Measurements from ENCODE around the gene MS4A3. TPM values are rescaled to one million over a fixed set of nuclear protein-coding genes. Genes with fewer than 3 reads are reported as not detected.

MS4A3 gene, protein sequence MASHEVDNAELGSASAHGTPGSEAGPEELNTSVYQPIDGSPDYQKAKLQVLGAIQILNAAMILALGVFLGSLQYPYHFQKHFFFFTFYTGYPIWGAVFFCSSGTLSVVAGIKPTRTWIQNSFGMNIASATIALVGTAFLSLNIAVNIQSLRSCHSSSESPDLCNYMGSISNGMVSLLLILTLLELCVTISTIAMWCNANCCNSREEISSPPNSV
- total RNA-seq (2014; rRNA removed; shearing (Covaris generic)) (not detected in 2 replicates), polyA plus RNA-seq (2016; fragmentation: Nextera tagmentation; extraction: Ambion mirVana) (not detected in 2 replicates)
- long read RNA-seq: 0 reads

- Histone ChIP-seq H3K27me3 (ENCODE audit: insufficient read depth) (no peaks in the 10 kb centered on the region), H3K4me1 (ENCODE audit: insufficient read depth) (peaks cover 5% of the 10 kb centered on the region; the same call in 1 of the 2 replicates), H2AFZ (peak within 1 kb of the TSS; percentile 98), H3K79me2 (replicated peaks; ENCODE audit: insufficient read depth) (no peaks in the 10 kb centered on the region), H3K36me3 (ENCODE audit: insufficient read depth) (peaks cover 5% of the 10 kb centered on the region; the same call in 1 of the 2 replicates), H3K27ac (ENCODE audit: low read depth) (no peak within 1 kb of the TSS), H3K9me2 (ENCODE audit: insufficient read depth) (no peaks in the 10 kb centered on the region), H3K4me2 (no peak within 1 kb of the TSS), H3F3A (replicated peaks; ENCODE audit: low read depth) (no peaks in the 10 kb centered on the region), H3K4me3 (no peak within 1 kb of the TSS), H4K20me1 (replicated peaks; ENCODE audit: insufficient read depth) (no peaks in the 10 kb centered on the region)
- no peak for ATAC-seq
- H3K36me3 Mint-ChIP-seq (ENCODE audit: low read depth): no peaks in the 10 kb centered on the region; the same call in 2 of the 3 replicates
- H3K9me3 Mint-ChIP-seq: peaks cover 7% of the 10 kb centered on the region; the same call in 2 of the 3 replicates
- H3K4me3 Mint-ChIP-seq: no peak within 1 kb of the TSS
- H3K4me1 Mint-ChIP-seq: peaks cover 3% of the 10 kb centered on the region
- TF ChIP-seq ZNF462 (CRISPR knock-in tag; IDR thresholded peaks at IDR 0.05): no peak
- TF ChIP-seq, protein P1, sequence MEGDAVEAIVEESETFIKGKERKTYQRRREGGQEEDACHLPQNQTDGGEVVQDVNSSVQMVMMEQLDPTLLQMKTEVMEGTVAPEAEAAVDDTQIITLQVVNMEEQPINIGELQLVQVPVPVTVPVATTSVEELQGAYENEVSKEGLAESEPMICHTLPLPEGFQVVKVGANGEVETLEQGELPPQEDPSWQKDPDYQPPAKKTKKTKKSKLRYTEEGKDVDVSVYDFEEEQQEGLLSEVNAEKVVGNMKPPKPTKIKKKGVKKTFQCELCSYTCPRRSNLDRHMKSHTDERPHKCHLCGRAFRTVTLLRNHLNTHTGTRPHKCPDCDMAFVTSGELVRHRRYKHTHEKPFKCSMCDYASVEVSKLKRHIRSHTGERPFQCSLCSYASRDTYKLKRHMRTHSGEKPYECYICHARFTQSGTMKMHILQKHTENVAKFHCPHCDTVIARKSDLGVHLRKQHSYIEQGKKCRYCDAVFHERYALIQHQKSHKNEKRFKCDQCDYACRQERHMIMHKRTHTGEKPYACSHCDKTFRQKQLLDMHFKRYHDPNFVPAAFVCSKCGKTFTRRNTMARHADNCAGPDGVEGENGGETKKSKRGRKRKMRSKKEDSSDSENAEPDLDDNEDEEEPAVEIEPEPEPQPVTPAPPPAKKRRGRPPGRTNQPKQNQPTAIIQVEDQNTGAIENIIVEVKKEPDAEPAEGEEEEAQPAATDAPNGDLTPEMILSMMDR (conservative IDR thresholded peaks at IDR 0.05; ENCODE audit: low read depth in 2 of 2): no peak
- TF ChIP-seq ZNF114 (CRISPR knock-in tag; IDR thresholded peaks at IDR 0.05): no peak
- TF ChIP-seq, protein P2, sequence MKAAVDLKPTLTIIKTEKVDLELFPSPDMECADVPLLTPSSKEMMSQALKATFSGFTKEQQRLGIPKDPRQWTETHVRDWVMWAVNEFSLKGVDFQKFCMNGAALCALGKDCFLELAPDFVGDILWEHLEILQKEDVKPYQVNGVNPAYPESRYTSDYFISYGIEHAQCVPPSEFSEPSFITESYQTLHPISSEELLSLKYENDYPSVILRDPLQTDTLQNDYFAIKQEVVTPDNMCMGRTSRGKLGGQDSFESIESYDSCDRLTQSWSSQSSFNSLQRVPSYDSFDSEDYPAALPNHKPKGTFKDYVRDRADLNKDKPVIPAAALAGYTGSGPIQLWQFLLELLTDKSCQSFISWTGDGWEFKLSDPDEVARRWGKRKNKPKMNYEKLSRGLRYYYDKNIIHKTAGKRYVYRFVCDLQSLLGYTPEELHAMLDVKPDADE (IDR thresholded peaks at IDR 0.05): no peak
- no peak for TF ChIP-seq EZH2 (IDR thresholded peaks at IDR 0.05; ENCODE audit: low read depth, unreplicated experiment)
- no peak for TF ChIP-seq JUNB (IDR thresholded peaks at IDR 0.05; ENCODE audit: unreplicated experiment)
- no peak for TF ChIP-seq CREB1 (CRISPR knock-in tag; IDR thresholded peaks at IDR 0.05; ENCODE audit: low read depth)
- no peak for TF ChIP-seq EZH2phosphoT487 (IDR thresholded peaks at IDR 0.05; ENCODE audit: unreplicated experiment)
- TF ChIP-seq, protein P3, sequence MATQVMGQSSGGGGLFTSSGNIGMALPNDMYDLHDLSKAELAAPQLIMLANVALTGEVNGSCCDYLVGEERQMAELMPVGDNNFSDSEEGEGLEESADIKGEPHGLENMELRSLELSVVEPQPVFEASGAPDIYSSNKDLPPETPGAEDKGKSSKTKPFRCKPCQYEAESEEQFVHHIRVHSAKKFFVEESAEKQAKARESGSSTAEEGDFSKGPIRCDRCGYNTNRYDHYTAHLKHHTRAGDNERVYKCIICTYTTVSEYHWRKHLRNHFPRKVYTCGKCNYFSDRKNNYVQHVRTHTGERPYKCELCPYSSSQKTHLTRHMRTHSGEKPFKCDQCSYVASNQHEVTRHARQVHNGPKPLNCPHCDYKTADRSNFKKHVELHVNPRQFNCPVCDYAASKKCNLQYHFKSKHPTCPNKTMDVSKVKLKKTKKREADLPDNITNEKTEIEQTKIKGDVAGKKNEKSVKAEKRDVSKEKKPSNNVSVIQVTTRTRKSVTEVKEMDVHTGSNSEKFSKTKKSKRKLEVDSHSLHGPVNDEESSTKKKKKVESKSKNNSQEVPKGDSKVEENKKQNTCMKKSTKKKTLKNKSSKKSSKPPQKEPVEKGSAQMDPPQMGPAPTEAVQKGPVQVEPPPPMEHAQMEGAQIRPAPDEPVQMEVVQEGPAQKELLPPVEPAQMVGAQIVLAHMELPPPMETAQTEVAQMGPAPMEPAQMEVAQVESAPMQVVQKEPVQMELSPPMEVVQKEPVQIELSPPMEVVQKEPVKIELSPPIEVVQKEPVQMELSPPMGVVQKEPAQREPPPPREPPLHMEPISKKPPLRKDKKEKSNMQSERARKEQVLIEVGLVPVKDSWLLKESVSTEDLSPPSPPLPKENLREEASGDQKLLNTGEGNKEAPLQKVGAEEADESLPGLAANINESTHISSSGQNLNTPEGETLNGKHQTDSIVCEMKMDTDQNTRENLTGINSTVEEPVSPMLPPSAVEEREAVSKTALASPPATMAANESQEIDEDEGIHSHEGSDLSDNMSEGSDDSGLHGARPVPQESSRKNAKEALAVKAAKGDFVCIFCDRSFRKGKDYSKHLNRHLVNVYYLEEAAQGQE (IDR thresholded peaks at IDR 0.05; ENCODE audit: unreplicated experiment): no peak
- TF ChIP-seq STAT1 (IDR thresholded peaks at IDR 0.05; ENCODE audit: unreplicated experiment): no peak
- TF ChIP-seq POLR2AphosphoS5 (IDR thresholded peaks at IDR 0.05; ENCODE audit: low read depth): no peak
- no peak for TF ChIP-seq NANOG (IDR thresholded peaks at IDR 0.05; ENCODE audit: borderline replicate concordance)
- no peak for TF ChIP-seq ZNF331 (CRISPR knock-in tag; IDR thresholded peaks at IDR 0.05; ENCODE audit: low read depth)
- no peak for DNase-seq (ENCODE audit: low spot score)
- H3K27me3 Mint-ChIP-seq (ENCODE audit: insufficient read depth, low read depth, poor library complexity): peaks cover 7% of the 10 kb centered on the region
- H3K27ac Mint-ChIP-seq: peak within 1 kb of the TSS; percentile 12; the same call in 1 of the 2 replicates
These were observed at the start of gene MS4A3 for GRCh38 chr11:60056349-60056969. MS4A3 (plus strand) TSS chr11:60056665; CDS start chr11:60061161, 4,496 bp downstream.

All from GM23338 (cell line).